ENCODE measurements around the gene MARK2.

- TF ChIP-seq EZH2 (IDR thresholded peaks at IDR 0.05) (no peak), CTCF (IDR thresholded peaks at IDR 0.05) (no peak), EZH2phosphoT487 (IDR thresholded peaks at IDR 0.05) (no peak)
Measured at GRCh38 chr11:63847363-63847762, 8.5 kb downstream of the MARK2 start.
